Endothelial cell (in vitro differentiated cells): ENCODE measurements around the gene TEX14. TPM values are rescaled to one million over a fixed set of nuclear protein-coding genes. Genes with fewer than 3 reads are reported as not detected.
A peak's percentile ranks its signal among the peaks of the same experiment; 100 is the strongest.

Experiments
- DNase-seq: peaks from one replicate; pipeline ENCODE4 v3.0.0; 2021; ENCODE audit warnings: low spot score
- H3K27ac Mint-ChIP-seq: one replicate; pipeline ENCODE4 v1.8.0; 2021; ENCODE audit warnings: mixed read lengths, inconsistent platforms; ENCODE audit not compliant: unreplicated experiment
- H3K27me3 Mint-ChIP-seq: one replicate; pipeline ENCODE4 v1.8.0; 2021; ENCODE audit warnings: mild to moderate bottlenecking, moderate library complexity, mixed read lengths, inconsistent platforms; ENCODE audit not compliant: unreplicated experiment
- H3K36me3 Mint-ChIP-seq: one replicate; pipeline ENCODE4 v1.8.0; 2021; ENCODE audit warnings: mild to moderate bottlenecking, low read depth, mixed read lengths, inconsistent platforms; ENCODE audit not compliant: unreplicated experiment
- H3K4me1 Mint-ChIP-seq: one replicate; pipeline ENCODE4 v1.8.0; 2021; ENCODE audit warnings: mild to moderate bottlenecking, mixed read lengths, inconsistent platforms; ENCODE audit not compliant: unreplicated experiment
- H3K4me3 Mint-ChIP-seq: one replicate; pipeline ENCODE4 v1.8.0; 2021; ENCODE audit warnings: mild to moderate bottlenecking, mixed read lengths, inconsistent platforms; ENCODE audit not compliant: unreplicated experiment
- H3K9me3 Mint-ChIP-seq: one replicate; pipeline ENCODE4 v1.8.0; 2021; ENCODE audit warnings: mixed read lengths, inconsistent platforms; ENCODE audit not compliant: unreplicated experiment
- CTCF ChIP-seq: fragments of 200-600 bp; sonication (generic); IDR thresholded peaks from one replicate; pipeline ENCODE4 v1.5.0; 2021; ENCODE audit warnings: antibody characterized with exemption; ENCODE audit not compliant: unreplicated experiment
- total RNA-seq: library from RNA; stranded (reverse); fragmentation: NEBNext Ultra II Directional; extraction: Animal tissue kit (Norgen Biotek cat#: 25700); gene quantifications from one replicate; pipeline ENCODE4 v1.2.1, GENCODE V29; 2021; ENCODE audit not compliant: unreplicated experiment

The TEX14 gene
- total RNA-seq, 1 donor from 2014 or later: 0.21 TPM

GRCh38 chr17:58525239-58525638, 166.6 kb downstream of the TEX14 start:
- Mint-ChIP-seq H3K4me1 (peaks cover 51% of the 10 kb centered on the region), H3K27ac (peak overlapping the region; percentile 80), H3K4me3 (no peak overlapping the region), H3K27me3 (peaks cover 17% of the 10 kb centered on the region), H3K36me3 (no peaks in the 10 kb centered on the region), H3K9me3 (no peaks in the 10 kb centered on the region)
- no peak for DNase-seq
- TF ChIP-seq CTCF: no peak

- H3K4me1 Mint-ChIP-seq: peaks cover 24% of the 10 kb centered on the region
- no peak for DNase-seq
- H3K9me3 Mint-ChIP-seq: no peaks in the 10 kb centered on the region
- no peak overlapping the region for H3K27ac Mint-ChIP-seq
- peaks cover 4% of the 10 kb centered on the region for H3K27me3 Mint-ChIP-seq
- TF ChIP-seq CTCF: no peak
- no peak overlapping the region for H3K4me3 Mint-ChIP-seq
- no peaks in the 10 kb centered on the region for H3K36me3 Mint-ChIP-seq
Measured at GRCh38 chr17:58521680-58522079, 170.2 kb downstream of the TEX14 start.

- Mint-ChIP-seq H3K36me3 (no peaks in the 10 kb centered on the region), H3K4me3 (no peak overlapping the region), H3K27ac (no peak overlapping the region), H3K4me1 (peaks cover 25% of the 10 kb centered on the region), H3K27me3 (peaks cover 6% of the 10 kb centered on the region), H3K9me3 (no peaks in the 10 kb centered on the region)
- TF ChIP-seq CTCF: peak; percentile 78
- peak; percentile 53 for DNase-seq
Measured at GRCh38 chr17:58520843-58521430, 170.9 kb downstream of the TEX14 start.

- H3K4me1 Mint-ChIP-seq: peaks cover 21% of the 10 kb centered on the region
- H3K27ac Mint-ChIP-seq: peak overlapping the region; percentile 96
- TF ChIP-seq CTCF: no peak
- H3K36me3 Mint-ChIP-seq: peaks cover 1% of the 10 kb centered on the region
- no peaks in the 10 kb centered on the region for H3K9me3 Mint-ChIP-seq
- DNase-seq: peak; percentile 98
- H3K27me3 Mint-ChIP-seq: peaks cover 8% of the 10 kb centered on the region
- peak overlapping the region; percentile 96 for H3K4me3 Mint-ChIP-seq
Measured at GRCh38 chr17:58517928-58518609, 173.8 kb downstream of the TEX14 start.

- no peaks in the 10 kb centered on the region for H3K9me3 Mint-ChIP-seq
- H3K27me3 Mint-ChIP-seq: peaks cover 10% of the 10 kb centered on the region
- no peak for TF ChIP-seq CTCF
- no peak for DNase-seq
- H3K4me1 Mint-ChIP-seq: peaks cover 21% of the 10 kb centered on the region
- H3K36me3 Mint-ChIP-seq: peaks cover 4% of the 10 kb centered on the region
- peak overlapping the region; percentile 96 for H3K4me3 Mint-ChIP-seq
- peak overlapping the region; percentile 95 for H3K27ac Mint-ChIP-seq
Measured at GRCh38 chr17:58517378-58517927, 174.4 kb downstream of the TEX14 start.
